Esophagus squamous epithelium (tissue), 4 donors: ENCODE measurements around the gene PPP2R5A.

Source experiments
- CTCF ChIP-seq, 6 experiments: fragments of 450-650 bp in 4 of 6; fragments of 200-600 bp in 2 of 6; sonication (generic) in 2 of 6; IDR thresholded peaks; one replicate each; pipeline ENCODE4 v1.5.1; 2016 to 2019; ENCODE audit warnings: antibody characterized with exemption in 6 of 6, mild to moderate bottlenecking in 4 of 6, moderate library complexity in 4 of 6
- POLR2A ChIP-seq, 4 donors: fragments of 450-650 bp; IDR thresholded peaks; one replicate each; pipeline ENCODE4 v1.6.1; 2017; ENCODE audit warnings: antibody characterized with exemption in 4 of 4, mild to moderate bottlenecking in 4 of 4, moderate library complexity in 3 of 4

GRCh38 chr1:212284332-212284743, 872 bp upstream of the PPP2R5A start:
- TF ChIP-seq POLR2A (IDR thresholded peaks at IDR 0.05) (no peak), CTCF (IDR thresholded peaks at IDR 0.05) (no peak)
